K562 (cell line): ENCODE results near the gene OTOR. TPM values are rescaled to one million over a fixed set of nuclear protein-coding genes. Genes with fewer than 3 reads are reported as not detected.

ENCODE experiments used
- CREM ChIP-seq: IDR thresholded peaks from 2 replicates; pipeline ENCODE4 v1.6.1; 2014; ENCODE audit warnings: antibody characterized with exemption, low read depth
- ETV5 ChIP-seq: sonication (generic); formaldehyde crosslinking; IDR thresholded peaks from 2 replicates; pipeline ENCODE4 v1.4.0; 2020; ENCODE audit warnings: low read depth, mild to moderate bottlenecking, missing genetic modification reagents
- EWSR1 ChIP-seq: fragments of 450-650 bp; IDR thresholded peaks from 2 replicates; pipeline ENCODE4 v1.6.1; 2018; ENCODE audit warnings: borderline replicate concordance, mild to moderate bottlenecking, low read depth, moderate library complexity; ENCODE audit not compliant: partially characterized antibody
- FIP1L1 ChIP-seq: fragments of 200-400 bp; formaldehyde crosslinking; IDR thresholded peaks from 2 replicates; pipeline ENCODE4 v1.6.1; 2018; ENCODE audit warnings: mild to moderate bottlenecking, low read depth, low read length; ENCODE audit not compliant: poor library complexity, severe bottlenecking
- GATA2 ChIP-seq: sonication (generic); formaldehyde crosslinking; IDR thresholded peaks from 2 replicates; pipeline ENCODE4 v1.4.0; 2020; ENCODE audit warnings: mild to moderate bottlenecking, missing genetic modification reagents
- KAT8 ChIP-seq: fragments of 450-650 bp; IDR thresholded peaks from 2 replicates; pipeline ENCODE4 v1.6.1; 2016; ENCODE audit warnings: low read depth, mild to moderate bottlenecking
- L3MBTL2 ChIP-seq: fragments of 450-650 bp; IDR thresholded peaks from 2 replicates; pipeline ENCODE4 v1.6.1; 2016; ENCODE audit warnings: mild to moderate bottlenecking, moderate library complexity
- NRF1 ChIP-seq, 2 experiments: fragments of 450-650 bp; IDR thresholded peaks in 1 of 2; conservative IDR thresholded peaks in 1 of 2; 2 replicates each; pipeline ENCODE4 v1.6.1; 2014; ENCODE audit warnings: mild to moderate bottlenecking in 2 of 2
- POLR2AphosphoS2 ChIP-seq: IDR thresholded peaks from 2 replicates; pipeline ENCODE4 v1.6.1; 2012; ENCODE audit warnings: low read length, improper control_type of control experiment
- RBBP5 ChIP-seq: fragments of 200-600 bp; sonication (generic); IDR thresholded peaks from 2 replicates; pipeline ENCODE4 v1.6.1; 2012; ENCODE audit warnings: borderline replicate concordance, mild to moderate bottlenecking, low read length, control low read depth, inconsistent platforms; ENCODE audit not compliant: insufficient read depth, poor library complexity, severe bottlenecking
- SMC3 ChIP-seq: conservative IDR thresholded peaks from 2 replicates; pipeline ENCODE4 v1.6.1; 2011; ENCODE audit warnings: low read depth, low read length, improper control_type of control experiment; ENCODE audit not compliant: insufficient read depth
- SP2 ChIP-seq: IDR thresholded peaks from 2 replicates; pipeline ENCODE4 v1.6.1; 2011; ENCODE audit warnings: mild to moderate bottlenecking, low read depth, low read length, moderate library complexity; ENCODE audit not compliant: poor library complexity, severe bottlenecking; ENCODE audit errors: extremely low read depth
- TAF7 ChIP-seq: fragments of 450-650 bp; IDR thresholded peaks from 2 replicates; pipeline ENCODE4 v1.6.1; 2016; ENCODE audit warnings: missing genetic modification characterization, missing compliant biosample characterization
- TFAM ChIP-seq: fragments of 250-450 bp; sonication (Bioruptor Pico); conservative IDR thresholded peaks from 2 replicates; pipeline ENCODE4 v1.5.0; 2021; ENCODE audit warnings: mild to moderate bottlenecking, moderate library complexity
- ZBED1 ChIP-seq: IDR thresholded peaks from 2 replicates; pipeline ENCODE4 v1.6.1; 2014
- ZNF589 ChIP-seq: fragments of 200-800 bp; sonication (Bioruptor generic); IDR thresholded peaks from 2 replicates; pipeline ENCODE4 v1.6.1; 2016; ENCODE audit warnings: low read depth, missing genetic modification characterization, missing compliant biosample characterization
- ZNF707 ChIP-seq: fragments of 250-450 bp; sonication (Bioruptor Pico); conservative IDR thresholded peaks from 2 replicates; pipeline ENCODE4 v1.8.0; 2022; ENCODE audit warnings: inconsistent platforms, mild to moderate bottlenecking, moderate library complexity
- polyA plus RNA-seq, 8 experiments: library from polyadenylated mRNA; depleted of rRNA in 4 of 8; stranded (reverse) in 5 of 8; unstranded in 3 of 8; fragments of >200 nt; fragmentation: Nextera tagmentation in 2 of 8; fragmentation: Illumina TruSeq in 1 of 8; extraction: Ambion mirVana in 2 of 8; extraction: Trizol in 1 of 8; gene quantifications; 2 replicates each; pipeline versions ENCODE4 v1.2.1 to v1.2.3, GENCODE V29; 2011 to 2014; ENCODE audit warnings: inconsistent platforms in 1 of 8, missing spikeins in 1 of 8
- total RNA-seq, 7 experiments: library from RNA; depleted of rRNA in 6 of 7; stranded (reverse); fragments of >200 nt in 6 of 7; fragmentation: Illumina TruSeq in 2 of 7; extraction: Trizol in 2 of 7; gene quantifications; 2 replicates each; pipeline versions ENCODE4 v1.2.1 to v1.2.3, GENCODE V29; 2011 to 2021; ENCODE audit warnings: low replicate concordance in 1 of 7
- TF ChIP-seq, protein P1 (sequence below): fragments of 450-650 bp; IDR thresholded peaks from 2 replicates; pipeline ENCODE4 v1.7.1; 2018; ENCODE audit warnings: mild to moderate bottlenecking, low read depth; ENCODE audit not compliant: partially characterized antibody
- TF ChIP-seq, protein P2 (sequence below): fragments of 450-650 bp; formaldehyde crosslinking; IDR thresholded peaks from 2 replicates; pipeline ENCODE4 v1.4.0; 2020; ENCODE audit warnings: mild to moderate bottlenecking, moderate library complexity
- TF ChIP-seq, protein P3 (sequence below): fragments of 250-450 bp; sonication (Bioruptor Pico); IDR thresholded peaks from 2 replicates; pipeline ENCODE4 v1.8.0; 2022; ENCODE audit warnings: moderate library complexity, mild to moderate bottlenecking, inconsistent platforms
- TF ChIP-seq, protein P4 (sequence below): sonication (generic); formaldehyde crosslinking; IDR thresholded peaks from 2 replicates; pipeline ENCODE4 v1.9.0; 2022; ENCODE audit warnings: mild to moderate bottlenecking, missing genetic modification reagents
- TF ChIP-seq, protein P5 (sequence below): sonication (generic); IDR thresholded peaks from 2 replicates; pipeline ENCODE4 v1.6.1; 2016

OTOR gene
- total and polyA plus RNA-seq, 9 of the 15 experiments (the other 6 are each of a cell fraction or from before 2014, with no cell fraction given), result not detected

DNA sequence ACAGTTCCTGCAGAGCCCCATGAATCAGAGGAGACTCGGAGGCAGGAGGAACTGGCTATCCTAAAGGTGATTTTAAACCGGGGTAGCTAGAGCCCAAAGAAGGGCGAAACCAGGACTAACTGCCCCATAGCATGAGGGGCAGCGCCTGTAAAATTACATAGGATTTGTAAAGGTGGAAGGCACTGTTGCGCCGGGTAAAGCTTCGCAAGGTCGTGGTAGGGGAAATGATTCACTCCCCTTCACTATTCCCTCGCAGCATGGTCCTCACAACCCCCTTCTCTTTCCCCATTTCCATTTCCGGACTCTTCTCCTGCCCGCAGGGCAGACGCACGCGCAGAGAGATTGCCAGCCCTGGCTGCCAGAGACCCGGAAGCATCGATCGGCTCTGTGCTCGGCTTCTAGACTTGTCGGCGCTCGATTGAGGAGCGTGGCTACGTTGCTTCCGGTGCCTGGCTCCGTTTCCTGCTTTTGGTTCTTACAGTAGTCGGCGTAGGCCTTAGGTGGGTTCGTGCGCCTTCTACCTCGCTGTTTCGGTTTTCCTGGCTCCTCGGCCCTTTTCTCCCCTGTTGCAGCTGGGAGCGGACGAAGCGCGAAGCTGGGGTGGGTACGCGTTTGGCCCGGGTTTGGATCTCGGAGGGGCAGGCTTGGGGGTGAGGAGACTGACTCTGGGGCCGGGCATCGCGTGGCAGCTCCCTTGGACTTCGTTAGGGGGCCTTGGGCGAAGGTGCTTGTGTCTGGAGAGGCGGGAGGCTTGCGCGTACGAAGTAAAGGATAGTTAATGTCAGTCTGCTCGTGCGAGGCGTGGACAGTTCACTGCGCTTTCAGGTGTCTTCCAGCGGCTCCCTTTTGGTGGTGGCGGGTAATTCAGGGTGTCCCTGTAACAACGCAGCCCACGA lies 18.3 kb upstream of the OTOR start, which contains the start of gene SNRPB2 (continued):
- TF ChIP-seq RBBP5 (peak; percentile 91), TAF7 (tag) (peak; percentile 61; the same call in 1 of the 2 replicates), SP2 (no peak), GATA2 (no peak), ETV5 (CRISPR knock-in tag) (peak; percentile 93), ZNF707 (CRISPR knock-in tag) (no peak), NRF1 (conservative IDR thresholded peaks at IDR 0.05 in 1 of 2, IDR thresholded peaks at IDR 0.05 in 1 of 2) (peak; percentile 94 to 95), KAT8 (0 out of 2 replicates have a peak, but pooled peaks have one; percentile 30), FIP1L1 (no peak), ZNF589 (CRISPR knock-in tag) (no peak), SMC3 (no peak), POLR2AphosphoS2 (no peak), ZBED1 (no peak), EWSR1 (no peak), CREM (peak; percentile 98), TFAM (no peak), L3MBTL2 (peak; percentile 92)
- TF ChIP-seq, protein P1, sequence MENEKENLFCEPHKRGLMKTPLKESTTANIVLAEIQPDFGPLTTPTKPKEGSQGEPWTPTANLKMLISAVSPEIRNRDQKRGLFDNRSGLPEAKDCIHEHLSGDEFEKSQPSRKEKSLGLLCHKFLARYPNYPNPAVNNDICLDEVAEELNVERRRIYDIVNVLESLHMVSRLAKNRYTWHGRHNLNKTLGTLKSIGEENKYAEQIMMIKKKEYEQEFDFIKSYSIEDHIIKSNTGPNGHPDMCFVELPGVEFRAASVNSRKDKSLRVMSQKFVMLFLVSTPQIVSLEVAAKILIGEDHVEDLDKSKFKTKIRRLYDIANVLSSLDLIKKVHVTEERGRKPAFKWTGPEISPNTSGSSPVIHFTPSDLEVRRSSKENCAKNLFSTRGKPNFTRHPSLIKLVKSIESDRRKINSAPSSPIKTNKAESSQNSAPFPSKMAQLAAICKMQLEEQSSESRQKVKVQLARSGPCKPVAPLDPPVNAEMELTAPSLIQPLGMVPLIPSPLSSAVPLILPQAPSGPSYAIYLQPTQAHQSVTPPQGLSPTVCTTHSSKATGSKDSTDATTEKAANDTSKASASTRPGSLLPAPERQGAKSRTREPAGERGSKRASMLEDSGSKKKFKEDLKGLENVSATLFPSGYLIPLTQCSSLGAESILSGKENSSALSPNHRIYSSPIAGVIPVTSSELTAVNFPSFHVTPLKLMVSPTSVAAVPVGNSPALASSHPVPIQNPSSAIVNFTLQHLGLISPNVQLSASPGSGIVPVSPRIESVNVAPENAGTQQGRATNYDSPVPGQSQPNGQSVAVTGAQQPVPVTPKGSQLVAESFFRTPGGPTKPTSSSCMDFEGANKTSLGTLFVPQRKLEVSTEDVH, result peak; percentile 89
- TF ChIP-seq, protein P2, sequence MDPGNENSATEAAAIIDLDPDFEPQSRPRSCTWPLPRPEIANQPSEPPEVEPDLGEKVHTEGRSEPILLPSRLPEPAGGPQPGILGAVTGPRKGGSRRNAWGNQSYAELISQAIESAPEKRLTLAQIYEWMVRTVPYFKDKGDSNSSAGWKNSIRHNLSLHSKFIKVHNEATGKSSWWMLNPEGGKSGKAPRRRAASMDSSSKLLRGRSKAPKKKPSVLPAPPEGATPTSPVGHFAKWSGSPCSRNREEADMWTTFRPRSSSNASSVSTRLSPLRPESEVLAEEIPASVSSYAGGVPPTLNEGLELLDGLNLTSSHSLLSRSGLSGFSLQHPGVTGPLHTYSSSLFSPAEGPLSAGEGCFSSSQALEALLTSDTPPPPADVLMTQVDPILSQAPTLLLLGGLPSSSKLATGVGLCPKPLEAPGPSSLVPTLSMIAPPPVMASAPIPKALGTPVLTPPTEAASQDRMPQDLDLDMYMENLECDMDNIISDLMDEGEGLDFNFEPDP (CRISPR knock-in tag), result no peak
- TF ChIP-seq, protein P3, sequence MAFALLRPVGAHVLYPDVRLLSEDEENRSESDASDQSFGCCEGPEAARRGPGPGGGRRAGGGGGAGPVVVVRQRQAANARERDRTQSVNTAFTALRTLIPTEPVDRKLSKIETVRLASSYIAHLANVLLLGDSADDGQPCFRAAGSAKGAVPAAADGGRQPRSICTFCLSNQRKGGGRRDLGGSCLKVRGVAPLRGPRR (CRISPR knock-in tag), result no peak
- TF ChIP-seq, protein P4, sequence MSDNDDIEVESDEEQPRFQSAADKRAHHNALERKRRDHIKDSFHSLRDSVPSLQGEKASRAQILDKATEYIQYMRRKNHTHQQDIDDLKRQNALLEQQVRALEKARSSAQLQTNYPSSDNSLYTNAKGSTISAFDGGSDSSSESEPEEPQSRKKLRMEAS (CRISPR knock-in tag), result no peak
- TF ChIP-seq, protein P5, sequence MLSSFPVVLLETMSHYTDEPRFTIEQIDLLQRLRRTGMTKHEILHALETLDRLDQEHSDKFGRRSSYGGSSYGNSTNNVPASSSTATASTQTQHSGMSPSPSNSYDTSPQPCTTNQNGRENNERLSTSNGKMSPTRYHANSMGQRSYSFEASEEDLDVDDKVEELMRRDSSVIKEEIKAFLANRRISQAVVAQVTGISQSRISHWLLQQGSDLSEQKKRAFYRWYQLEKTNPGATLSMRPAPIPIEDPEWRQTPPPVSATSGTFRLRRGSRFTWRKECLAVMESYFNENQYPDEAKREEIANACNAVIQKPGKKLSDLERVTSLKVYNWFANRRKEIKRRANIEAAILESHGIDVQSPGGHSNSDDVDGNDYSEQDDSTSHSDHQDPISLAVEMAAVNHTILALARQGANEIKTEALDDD, result no peak
